Breast epithelium (tissue), 4 donors: ENCODE data around the gene TSHZ3. TPM values are rescaled to one million over a fixed set of nuclear protein-coding genes. Genes with fewer than 3 reads are reported as not detected.

Experiments used
- DNase-seq, 2 donors: peaks; one replicate each; pipeline ENCODE4 v3.0.0-alpha.2; 2019; ENCODE audit warnings: low spot score in 2 of 2
- H3K27ac ChIP-seq, 2 donors: fragments of 200-600 bp; sonication (generic) in 1 of 2; one replicate each; pipeline ENCODE4 v1.5.1; 2016 to 2019; ENCODE audit warnings: mild to moderate bottlenecking in 1 of 2
- H3K27me3 ChIP-seq, 2 donors: fragments of 200-600 bp; sonication (generic) in 1 of 2; one replicate each; pipeline versions ENCODE4 v1.5.1 to v1.6.0; 2017 to 2019; ENCODE audit warnings: control low read depth in 1 of 2, mild to moderate bottlenecking in 1 of 2
- H3K36me3 ChIP-seq: fragments of 200-600 bp; one replicate; pipeline ENCODE4 v1.5.1; 2019
- H3K4me1 ChIP-seq, 2 donors: fragments of 200-600 bp; sonication (generic); one replicate each; pipeline ENCODE4 v1.5.1; 2016 to 2019; ENCODE audit warnings: control low read depth in 1 of 2
- H3K4me3 ChIP-seq, 3 donors: fragments of 200-600 bp; sonication (generic); 1 replicate in 2 of 3; 2 replicates in 1 of 3; pipeline ENCODE4 v1.5.1; 2016 to 2019; ENCODE audit warnings: mild to moderate bottlenecking in 3 of 3, moderate library complexity in 2 of 3
- H3K9me3 ChIP-seq, 2 donors: fragments of 200-600 bp; sonication (generic) in 1 of 2; one replicate each; pipeline ENCODE4 v1.5.1; 2016 to 2019; ENCODE audit warnings: control low read depth in 1 of 2
- POLR2A ChIP-seq: fragments of 450-650 bp; IDR thresholded peaks from one replicate; pipeline ENCODE4 v1.6.1; 2016; ENCODE audit warnings: antibody characterized with exemption, mild to moderate bottlenecking, moderate library complexity
- POLR2AphosphoS5 ChIP-seq, 3 donors: sonication (generic); formaldehyde crosslinking; IDR thresholded peaks; one replicate each; pipeline ENCODE4 v1.6.1; 2017; ENCODE audit warnings: antibody characterized with exemption in 3 of 3
- intact Hi-C: fragments of 100-400 bp; cut with DNase I; formaldehyde crosslinking; loops from one replicate; pipeline ENCODE4 v1.15.1; 2023; ENCODE audit warnings: low total_unique reads
- total RNA-seq, 3 donors: library from RNA; depleted of rRNA; stranded (reverse); fragments of >200 nt; gene quantifications; one replicate each; pipeline ENCODE4 v1.1.0, GENCODE V29; 2016
- TF ChIP-seq, protein P1 (sequence below), 3 donors: fragments of 450-650 bp; IDR thresholded peaks; one replicate each; pipeline ENCODE4 v1.5.1; 2016 to 2017; ENCODE audit warnings: antibody characterized with exemption in 3 of 3, mild to moderate bottlenecking in 3 of 3, moderate library complexity in 3 of 3

The TSHZ3 gene
- total RNA-seq, 3 donors from 2014 or later = 3.7 to 9.8 (median 8.3) TPM

DNA sequence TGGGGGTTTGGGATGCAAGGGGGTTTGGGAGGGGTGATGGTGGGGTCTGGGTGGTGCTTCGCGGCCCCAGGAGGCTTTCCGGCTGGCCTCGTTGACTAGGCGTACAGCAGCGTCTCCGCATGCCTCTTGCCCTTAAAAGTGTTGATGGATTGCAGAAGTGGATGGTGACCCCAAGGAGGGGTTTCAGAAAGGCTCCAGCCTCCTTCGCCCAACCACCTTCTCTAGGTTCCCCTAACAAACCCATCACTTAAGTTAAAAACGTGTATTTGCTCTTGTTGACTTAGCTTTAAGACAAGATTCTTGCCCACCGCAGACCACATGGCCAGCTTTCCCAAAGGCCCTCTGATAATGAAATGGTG is 8.1 kb upstream of the TSHZ3 start:
- H3K4me3 ChIP-seq = no peak overlapping the region
- TF ChIP-seq POLR2A (no peak), POLR2AphosphoS5 (IDR thresholded peaks at IDR 0.05) (no peak)
- TF ChIP-seq, protein P1, sequence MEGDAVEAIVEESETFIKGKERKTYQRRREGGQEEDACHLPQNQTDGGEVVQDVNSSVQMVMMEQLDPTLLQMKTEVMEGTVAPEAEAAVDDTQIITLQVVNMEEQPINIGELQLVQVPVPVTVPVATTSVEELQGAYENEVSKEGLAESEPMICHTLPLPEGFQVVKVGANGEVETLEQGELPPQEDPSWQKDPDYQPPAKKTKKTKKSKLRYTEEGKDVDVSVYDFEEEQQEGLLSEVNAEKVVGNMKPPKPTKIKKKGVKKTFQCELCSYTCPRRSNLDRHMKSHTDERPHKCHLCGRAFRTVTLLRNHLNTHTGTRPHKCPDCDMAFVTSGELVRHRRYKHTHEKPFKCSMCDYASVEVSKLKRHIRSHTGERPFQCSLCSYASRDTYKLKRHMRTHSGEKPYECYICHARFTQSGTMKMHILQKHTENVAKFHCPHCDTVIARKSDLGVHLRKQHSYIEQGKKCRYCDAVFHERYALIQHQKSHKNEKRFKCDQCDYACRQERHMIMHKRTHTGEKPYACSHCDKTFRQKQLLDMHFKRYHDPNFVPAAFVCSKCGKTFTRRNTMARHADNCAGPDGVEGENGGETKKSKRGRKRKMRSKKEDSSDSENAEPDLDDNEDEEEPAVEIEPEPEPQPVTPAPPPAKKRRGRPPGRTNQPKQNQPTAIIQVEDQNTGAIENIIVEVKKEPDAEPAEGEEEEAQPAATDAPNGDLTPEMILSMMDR (IDR thresholded peaks at IDR 0.05) = no peak
- intact Hi-C loops = no loop called here
- H3K36me3 ChIP-seq = no peaks in the 10 kb centered on the region
- H3K4me1 ChIP-seq = no peaks in the 10 kb centered on the region
- H3K27me3 ChIP-seq = peaks cover 0 to 20% of the 10 kb centered on the region in 2 donors
- no peak overlapping the region for H3K27ac ChIP-seq
- no peaks in the 10 kb centered on the region for H3K9me3 ChIP-seq
- DNase-seq = no peak

GRCh38 chr19:31356587-31357314 is 7.5 kb upstream of the TSHZ3 start:
- no peak for TF ChIP-seq POLR2AphosphoS5 (IDR thresholded peaks at IDR 0.05)
- TF ChIP-seq POLR2A = no peak
- TF ChIP-seq, protein P1 (IDR thresholded peaks at IDR 0.05) = no peak
- H3K4me1 ChIP-seq = peaks cover 0 to 3% of the 10 kb centered on the region in 2 donors
- peaks cover 0 to 24% of the 10 kb centered on the region in 2 donors for H3K27me3 ChIP-seq
- no peak for DNase-seq
- H3K36me3 ChIP-seq = no peaks in the 10 kb centered on the region
- no peak overlapping the region for H3K27ac ChIP-seq
- intact Hi-C loops = no loop called here
- H3K9me3 ChIP-seq = no peaks in the 10 kb centered on the region
- H3K4me3 ChIP-seq = no peak overlapping the region

DNA sequence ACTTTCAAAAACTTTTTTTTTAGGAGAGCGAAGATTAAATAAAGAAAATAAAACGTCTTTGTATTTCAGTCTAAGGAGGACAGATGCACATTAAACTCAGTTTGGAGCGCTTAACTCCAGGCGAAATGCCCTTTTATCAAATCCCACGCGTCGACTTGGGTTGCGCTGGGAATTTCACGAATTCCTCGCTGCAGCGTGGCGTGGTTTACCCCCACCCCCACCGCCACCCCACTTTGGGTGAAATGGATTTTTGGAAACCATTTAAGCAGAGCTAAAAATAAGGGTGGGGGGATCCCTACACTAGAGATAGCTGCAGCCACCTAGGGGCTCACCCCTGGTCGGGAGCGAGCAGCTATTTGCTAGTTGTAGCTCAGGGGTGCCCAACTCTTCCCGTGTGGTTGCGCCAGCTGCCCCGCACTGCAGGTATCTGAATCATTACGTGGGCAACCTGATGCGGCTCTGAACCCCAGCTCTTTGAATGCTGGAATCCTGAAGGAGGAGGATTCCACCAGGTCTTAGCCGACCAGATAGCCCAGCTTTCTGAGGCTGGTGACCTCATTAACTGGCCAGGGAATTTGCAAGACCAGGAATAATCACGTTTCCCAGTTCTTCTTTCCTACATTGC is 6.5 kb upstream of the TSHZ3 start:
- no peak overlapping the region for H3K27ac ChIP-seq
- H3K27me3 ChIP-seq = peaks cover 0 to 26% of the 10 kb centered on the region in 2 donors
- H3K36me3 ChIP-seq = no peaks in the 10 kb centered on the region
- no peak for DNase-seq
- H3K9me3 ChIP-seq = no peaks in the 10 kb centered on the region
- H3K4me3 ChIP-seq = no peak overlapping the region
- TF ChIP-seq POLR2AphosphoS5 (IDR thresholded peaks at IDR 0.05) (no peak), POLR2A (no peak)
- TF ChIP-seq, protein P1 (IDR thresholded peaks at IDR 0.05) = no peak
- peaks cover 0 to 5% of the 10 kb centered on the region in 2 donors for H3K4me1 ChIP-seq
- intact Hi-C loops = no loop called here

DNA sequence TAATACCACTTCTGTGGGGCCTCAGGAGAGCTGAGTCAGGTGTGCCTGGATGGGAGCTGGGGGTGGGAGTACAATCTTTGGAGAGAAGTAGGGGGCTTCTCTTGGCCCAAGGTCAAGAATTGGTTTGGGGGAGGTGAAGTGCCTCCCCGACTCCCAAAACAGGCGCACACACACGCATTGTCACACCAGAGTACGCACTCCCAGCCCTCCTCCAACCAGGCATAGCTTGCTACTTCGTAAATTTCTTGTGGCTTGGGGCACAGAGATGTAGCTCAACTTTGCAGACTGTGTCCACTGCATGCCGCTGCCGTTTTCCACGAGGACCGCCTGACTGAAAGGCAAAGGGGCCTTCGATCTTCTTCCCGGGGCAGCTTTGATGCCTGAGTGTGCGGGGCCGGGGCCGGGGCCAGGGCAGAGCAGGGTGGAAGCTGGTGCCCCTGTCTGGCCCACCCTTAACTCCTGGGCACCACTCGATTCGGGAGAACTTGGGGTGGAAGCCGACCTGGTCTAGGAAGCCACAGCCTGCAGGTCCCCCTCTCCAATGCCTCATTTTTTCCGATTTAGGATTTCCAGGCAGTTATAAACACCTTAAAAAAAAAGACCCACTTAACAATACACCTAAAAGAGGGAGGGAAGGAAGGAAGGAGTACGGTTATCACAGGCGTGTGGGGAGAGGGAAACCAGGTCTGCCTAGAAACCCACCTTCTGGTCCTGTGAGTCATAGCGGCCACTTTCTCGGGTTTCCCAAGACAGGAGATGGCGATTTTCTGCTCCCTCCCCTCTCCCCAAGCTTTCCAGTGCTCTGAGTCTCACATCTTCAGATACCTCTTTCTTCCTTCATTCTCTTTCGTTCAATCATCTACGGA is 5.8 kb upstream of the TSHZ3 start:
- peaks cover 0 to 26% of the 10 kb centered on the region in 2 donors for H3K27me3 ChIP-seq
- no peak overlapping the region for H3K27ac ChIP-seq
- no peak for DNase-seq
- peaks cover 0 to 5% of the 10 kb centered on the region in 2 donors for H3K4me1 ChIP-seq
- no peak overlapping the region for H3K4me3 ChIP-seq
- H3K36me3 ChIP-seq = no peaks in the 10 kb centered on the region
- TF ChIP-seq, protein P1 (IDR thresholded peaks at IDR 0.05) = no peak
- TF ChIP-seq POLR2A = no peak
- no peak for TF ChIP-seq POLR2AphosphoS5 (IDR thresholded peaks at IDR 0.05)
- intact Hi-C loops = loop anchor here (5.0 kb wide), 1 partner anchor 1293 kb away; no protein-coding TSS in a partner anchor
- H3K9me3 ChIP-seq = no peaks in the 10 kb centered on the region
